ENCODE data around the gene ABAT. TPM values are rescaled to one million over a fixed set of nuclear protein-coding genes. Genes with fewer than 3 reads are reported as not detected.

The ABAT gene
- total and polyA plus RNA-seq, 2 of the 8 experiments (the other 6 are each of a cell fraction or from before 2014, with no cell fraction given) = 6.4 to 8.4 TPM

GRCh38 chr16:8704098-8704497 lies 29.7 kb downstream of the ABAT start (continued):
- no peak for TF ChIP-seq CHD7 (IDR thresholded peaks at IDR 0.05; ENCODE audit: insufficient replicate concordance, low read length)
- no peak for TF ChIP-seq CTBP2 (IDR thresholded peaks at IDR 0.05; ENCODE audit: borderline replicate concordance, insufficient read depth, insufficient read length, low read length)
- TF ChIP-seq EZH2 (IDR thresholded peaks at IDR 0.05; ENCODE audit: low read depth, low read length, severe bottlenecking) = no peak
- no peak for TF ChIP-seq RNF2 (IDR thresholded peaks at IDR 0.05; ENCODE audit: borderline replicate concordance, low read depth, low read length, missing control alignments, poor library complexity, severe bottlenecking)
- no peak for TF ChIP-seq ZNF274 (IDR thresholded peaks at IDR 0.05; ENCODE audit: borderline replicate concordance, extremely low read depth, low read length)
- TF ChIP-seq CHD1 (IDR thresholded peaks at IDR 0.05; ENCODE audit: low read depth, low read length) = no peak
